ENCODE data around the gene RBM25.

RBM25 gene

GRCh38 chr14:73069585-73069984, 11.3 kb downstream of the RBM25 start:
- TF ChIP-seq SIN3A (IDR thresholded peaks at IDR 0.05; ENCODE audit: borderline replicate concordance, insufficient read depth, low read length) (no peak), TAF1 (IDR thresholded peaks at IDR 0.05; ENCODE audit: borderline replicate concordance, insufficient read depth, low read length) (no peak), POLR2AphosphoS5 (IDR thresholded peaks at IDR 0.05; ENCODE audit: low read depth, low read length) (no peak), REST (IDR thresholded peaks at IDR 0.05; ENCODE audit: insufficient read depth in 1 of 2, low read depth in 2 of 2, low read length in 2 of 2) (no peak), FOXP2 (optimal IDR thresholded peaks at IDR 0.05; ENCODE audit: borderline replicate concordance, extremely low read depth, extremely low read length, insufficient read depth) (no peak)

- TF ChIP-seq TAF1 (IDR thresholded peaks at IDR 0.05; ENCODE audit: borderline replicate concordance, insufficient read depth, low read length): no peak
- no peak for TF ChIP-seq FOXP2 (optimal IDR thresholded peaks at IDR 0.05; ENCODE audit: borderline replicate concordance, extremely low read depth, extremely low read length, insufficient read depth)
- TF ChIP-seq POLR2AphosphoS5 (IDR thresholded peaks at IDR 0.05; ENCODE audit: low read depth, low read length): no peak
- no peak for TF ChIP-seq SIN3A (IDR thresholded peaks at IDR 0.05; ENCODE audit: borderline replicate concordance, insufficient read depth, low read length)
- TF ChIP-seq REST (IDR thresholded peaks at IDR 0.05; ENCODE audit: insufficient read depth in 1 of 2, low read depth in 2 of 2, low read length in 2 of 2): no peak
Measured at GRCh38 chr14:73091044-73091443, 32.7 kb downstream of the RBM25 start.

GRCh38 chr14:73097421-73097820, 39.1 kb downstream of the RBM25 start:
- no peak for TF ChIP-seq TAF1 (IDR thresholded peaks at IDR 0.05; ENCODE audit: borderline replicate concordance, insufficient read depth, low read length)

- TF ChIP-seq POLR2AphosphoS5 (IDR thresholded peaks at IDR 0.05; ENCODE audit: low read depth, low read length) (no peak), FOXP2 (optimal IDR thresholded peaks at IDR 0.05; ENCODE audit: borderline replicate concordance, extremely low read depth, extremely low read length, insufficient read depth) (no peak), TAF1 (IDR thresholded peaks at IDR 0.05; ENCODE audit: borderline replicate concordance, insufficient read depth, low read length) (no peak), SIN3A (IDR thresholded peaks at IDR 0.05; ENCODE audit: borderline replicate concordance, insufficient read depth, low read length) (no peak), REST (IDR thresholded peaks at IDR 0.05; ENCODE audit: insufficient read depth in 1 of 2, low read depth in 2 of 2, low read length in 2 of 2) (no peak)
Measured at GRCh38 chr14:73100334-73100733, 42.0 kb downstream of the RBM25 start.

GRCh38 chr14:73102806-73103497, 44.6 kb downstream of the RBM25 start:
- no peak for TF ChIP-seq POLR2AphosphoS5 (IDR thresholded peaks at IDR 0.05; ENCODE audit: low read depth, low read length)

- TF ChIP-seq REST (IDR thresholded peaks at IDR 0.05; ENCODE audit: insufficient read depth in 1 of 2, low read depth in 2 of 2, low read length in 2 of 2) (no peak), TAF1 (IDR thresholded peaks at IDR 0.05; ENCODE audit: borderline replicate concordance, insufficient read depth, low read length) (no peak), SIN3A (IDR thresholded peaks at IDR 0.05; ENCODE audit: borderline replicate concordance, insufficient read depth, low read length) (no peak), POLR2AphosphoS5 (IDR thresholded peaks at IDR 0.05; ENCODE audit: low read depth, low read length) (no peak), FOXP2 (optimal IDR thresholded peaks at IDR 0.05; ENCODE audit: borderline replicate concordance, extremely low read depth, extremely low read length, insufficient read depth) (no peak)
Measured at GRCh38 chr14:73105050-73105449, 46.7 kb downstream of the RBM25 start.
